ENCODE data around the gene SLC44A3.
A peak's percentile ranks its signal among the peaks of the same experiment; 100 is the strongest.

SLC44A3 gene

GRCh38 chr1:94840808-94841207 lies 20.7 kb downstream of the SLC44A3 start:
- no peak for DNase-seq

GRCh38 chr1:94843430-94843829 lies 23.3 kb downstream of the SLC44A3 start:
- DNase-seq, result no peak

GRCh38 chr1:94843846-94844245 lies 23.7 kb downstream of the SLC44A3 start:
- DNase-seq, result no peak

DNA sequence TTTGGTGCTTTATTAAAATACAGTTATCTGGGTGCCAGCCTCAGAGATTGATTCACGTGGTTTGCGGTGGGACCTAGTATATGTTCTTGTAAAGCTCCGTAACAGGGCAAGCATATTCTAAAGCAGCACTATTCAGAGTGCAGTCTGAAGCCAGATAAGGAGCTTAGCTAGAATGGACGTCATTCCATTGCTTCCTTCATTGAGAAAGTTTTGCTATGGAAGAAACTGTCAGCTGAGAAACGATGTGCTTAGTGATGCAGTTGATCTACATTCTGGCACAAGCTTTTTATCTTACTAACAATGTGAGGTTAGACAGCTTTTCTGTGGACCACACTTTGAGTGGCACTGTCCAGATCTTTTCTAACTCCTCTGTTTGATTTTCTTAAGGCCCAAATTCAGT lies 26.2 kb downstream of the SLC44A3 start:
- DNase-seq, result no peak

DNA sequence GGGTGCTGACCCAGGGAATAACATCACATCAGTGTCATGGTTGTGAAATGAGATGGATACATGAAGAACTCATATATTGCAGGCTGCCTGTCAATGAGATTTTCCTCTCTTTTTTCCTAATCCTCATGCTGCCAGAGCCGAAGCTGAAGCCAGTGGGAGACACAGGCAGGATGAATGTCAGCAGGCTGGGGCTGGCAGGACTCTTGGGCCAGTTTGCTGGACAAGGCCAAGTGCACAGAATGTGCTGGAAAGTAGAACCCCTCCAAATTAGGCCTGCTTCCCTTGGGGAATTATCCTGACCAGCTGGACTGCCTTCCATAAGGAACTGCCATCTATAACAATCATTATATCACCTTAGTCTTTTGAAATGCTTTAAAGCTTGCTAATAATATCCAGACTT lies 31.4 kb downstream of the SLC44A3 start:
- DNase-seq, result no peak

DNA sequence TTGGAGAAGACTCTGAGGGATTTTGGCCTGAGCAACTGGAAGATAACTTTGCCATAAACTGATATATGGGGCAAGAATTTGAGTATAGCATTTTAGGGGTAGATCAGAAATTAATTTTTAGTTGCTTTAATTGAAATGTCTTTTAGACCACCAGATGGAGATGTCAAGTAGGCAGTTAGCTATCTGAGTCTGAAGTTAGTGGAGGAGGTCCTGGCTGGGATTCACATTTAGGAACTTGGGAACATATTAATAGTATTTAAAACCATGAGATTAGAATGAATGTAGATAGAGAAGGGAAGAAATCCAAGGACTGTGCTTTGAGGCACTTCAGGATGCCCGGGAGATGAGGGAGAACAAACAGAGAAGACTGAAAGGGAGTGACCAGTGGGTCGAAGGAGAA lies 32.6 kb downstream of the SLC44A3 start:
- no peak for DNase-seq

- peak; percentile 88 for DNase-seq
Measured at GRCh38 chr1:94854458-94855306, 34.5 kb downstream of the SLC44A3 start.

DNA sequence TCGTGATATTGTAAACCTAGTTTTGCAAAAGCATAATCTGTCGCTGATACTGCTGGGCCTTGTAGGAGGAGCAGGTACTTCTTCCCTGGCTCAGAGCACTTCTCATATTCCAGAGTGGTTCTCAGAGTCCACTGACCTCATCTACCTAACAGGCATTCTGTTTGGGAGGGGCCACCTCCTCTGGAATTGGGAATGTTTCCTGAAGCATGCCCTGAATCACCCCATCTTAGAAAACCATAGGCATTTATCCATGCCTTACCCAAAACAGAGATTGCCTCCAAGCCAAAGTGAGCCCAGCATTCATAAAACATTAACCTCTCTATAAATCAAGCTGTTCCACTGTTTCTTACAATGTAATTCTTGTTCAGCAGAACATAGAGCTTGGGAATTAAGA lies 35.1 kb downstream of the SLC44A3 start:
- no peak for DNase-seq

- no peak for DNase-seq
Measured at GRCh38 chr1:94856004-94856403, 35.8 kb downstream of the SLC44A3 start.

DNA sequence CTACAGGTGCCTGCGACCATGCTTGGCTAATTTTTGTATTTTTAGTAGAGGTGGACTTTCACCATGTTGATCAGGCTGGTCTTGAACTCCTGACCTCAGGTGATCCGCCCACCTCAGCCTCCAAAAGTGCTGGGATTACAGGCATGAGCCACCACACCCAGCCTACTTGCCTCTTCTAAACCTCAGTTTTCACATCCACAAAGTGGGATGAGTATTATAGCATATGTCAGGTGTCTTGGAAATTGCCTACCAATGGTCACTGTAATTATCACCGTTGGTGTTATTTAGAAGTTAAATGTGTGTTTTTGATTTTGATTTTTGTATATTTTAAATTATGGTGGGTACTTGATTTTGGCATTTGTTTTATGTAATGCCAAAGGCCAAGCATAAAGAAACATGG lies 36.7 kb downstream of the SLC44A3 start:
- no peak for DNase-seq

DNA sequence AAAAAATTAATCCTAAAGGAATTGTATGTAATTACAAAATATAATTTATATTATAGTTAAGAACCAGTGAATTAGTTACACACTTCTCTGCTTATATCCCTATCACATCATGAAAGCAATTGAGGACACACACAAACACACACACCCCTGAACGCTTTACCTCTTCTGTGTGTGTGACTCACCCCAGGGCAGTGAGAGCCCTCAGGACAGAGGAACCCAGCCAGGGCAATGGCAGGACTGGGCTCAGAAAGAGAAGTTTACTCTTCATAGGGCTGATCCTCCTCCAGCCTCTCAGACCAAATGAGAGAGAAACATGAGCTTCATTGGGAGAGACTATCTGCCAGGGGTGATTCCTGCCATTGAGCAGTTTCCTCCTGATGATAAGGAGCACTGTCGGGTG lies 38.1 kb downstream of the SLC44A3 start:
- DNase-seq, result no peak

DNA sequence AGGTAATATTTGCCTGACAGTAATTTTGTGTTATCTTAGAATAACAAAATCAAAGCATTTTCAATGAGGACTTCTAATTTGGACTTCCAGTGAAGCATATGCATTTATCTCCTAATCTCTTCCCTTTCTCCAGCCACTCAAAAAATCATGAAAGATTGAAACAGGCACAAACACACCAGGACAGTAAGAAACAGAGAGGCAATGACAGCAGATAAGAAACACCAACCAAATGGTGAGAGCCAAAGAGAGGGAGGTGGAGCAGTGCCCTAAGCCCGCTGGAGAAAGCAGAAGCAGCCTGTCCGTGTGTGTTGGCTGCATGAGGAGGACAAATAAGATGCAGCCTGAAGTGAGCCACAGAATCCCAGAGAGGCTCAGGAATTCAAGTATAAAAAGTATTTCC lies 39.0 kb downstream of the SLC44A3 start:
- no peak for DNase-seq

DNA sequence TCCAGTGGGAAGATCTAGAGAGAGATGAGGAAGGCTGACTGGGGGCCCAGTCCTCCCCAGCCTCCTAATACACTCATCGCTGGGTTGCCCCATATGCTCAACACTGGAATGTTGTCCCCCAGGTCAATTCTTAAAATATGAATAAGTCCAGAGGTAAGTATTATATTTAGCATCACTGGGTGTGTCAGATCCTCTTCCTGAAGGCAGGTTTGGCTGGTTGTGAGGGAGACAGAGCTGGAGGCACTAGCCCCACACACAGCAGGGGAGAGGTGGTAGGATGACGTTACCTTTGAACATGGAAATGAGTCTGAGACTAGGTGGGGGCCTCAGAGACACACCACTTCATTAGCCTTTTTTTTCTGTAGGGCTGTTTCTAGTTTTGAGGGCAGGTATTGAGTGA lies 42.6 kb downstream of the SLC44A3 start:
- peak; percentile 14 for DNase-seq

GRCh38 chr1:94863297-94863911 lies 43.2 kb downstream of the SLC44A3 start:
- DNase-seq, result peak; percentile 58

DNA sequence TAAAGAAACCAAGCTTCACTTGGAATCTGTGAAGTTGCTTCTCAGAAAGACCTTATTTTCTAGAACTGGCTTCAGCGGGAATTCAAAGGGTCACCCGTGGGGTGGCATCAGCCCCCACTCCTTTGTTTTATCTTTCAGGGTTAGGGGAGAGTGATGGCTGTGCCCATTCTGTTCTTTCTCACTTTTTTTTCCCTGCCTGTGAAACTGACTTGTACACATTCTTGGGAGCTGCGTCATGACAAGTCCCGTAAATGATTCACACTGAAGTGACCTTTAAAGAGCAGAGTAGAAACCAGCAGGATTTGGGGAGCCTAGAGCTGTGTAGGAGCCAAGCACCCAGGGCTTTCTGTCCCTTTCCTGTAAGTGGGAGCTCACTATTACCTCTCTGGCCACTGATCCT lies 43.8 kb downstream of the SLC44A3 start:
- no peak for DNase-seq

DNA sequence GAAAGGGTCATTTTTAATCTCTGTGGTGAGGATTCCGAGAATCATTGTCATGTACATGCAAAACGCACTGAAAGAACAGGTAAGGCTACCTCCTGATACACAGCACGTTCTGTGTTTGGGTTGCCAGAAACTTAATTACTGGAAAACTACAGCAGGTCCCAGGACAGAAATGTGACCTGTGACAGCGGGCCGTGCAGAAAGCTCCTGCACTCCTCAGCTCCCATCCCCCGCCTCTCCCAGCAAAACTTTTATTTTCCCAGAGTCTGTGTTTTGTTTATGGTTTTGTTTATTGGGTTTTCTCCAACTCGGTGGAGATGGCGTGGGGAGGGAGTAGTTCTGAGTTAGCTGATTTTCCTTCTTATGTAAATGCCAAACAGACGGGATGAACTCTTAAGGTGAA lies 44.7 kb downstream of the SLC44A3 start:
- no peak for DNase-seq

- no peak for DNase-seq
Measured at GRCh38 chr1:94865360-94865759, 45.2 kb downstream of the SLC44A3 start.

- peak; percentile 82 for DNase-seq
Measured at GRCh38 chr1:94866164-94866807, 46.1 kb downstream of the SLC44A3 start.

DNA sequence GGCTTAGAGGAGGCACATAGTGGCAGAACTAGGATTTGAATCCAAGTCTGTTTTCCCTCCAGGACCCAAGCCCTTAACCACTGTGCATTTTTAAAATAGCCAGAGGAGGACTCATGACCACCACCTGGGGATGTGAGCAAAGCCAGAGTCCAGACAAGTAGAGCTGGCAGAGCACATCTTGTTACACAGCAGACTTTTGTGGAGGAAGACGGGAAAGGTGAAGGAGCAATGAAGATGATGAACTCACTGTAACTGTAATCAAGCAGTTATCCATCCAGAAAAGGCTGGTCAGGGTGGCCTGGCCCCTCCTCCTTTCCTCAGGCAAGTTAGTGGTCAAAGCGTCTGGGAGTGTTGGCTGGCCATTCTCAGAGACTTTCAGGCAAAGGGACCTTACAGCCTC lies 50.9 kb downstream of the SLC44A3 start:
- no peak for DNase-seq

DNA sequence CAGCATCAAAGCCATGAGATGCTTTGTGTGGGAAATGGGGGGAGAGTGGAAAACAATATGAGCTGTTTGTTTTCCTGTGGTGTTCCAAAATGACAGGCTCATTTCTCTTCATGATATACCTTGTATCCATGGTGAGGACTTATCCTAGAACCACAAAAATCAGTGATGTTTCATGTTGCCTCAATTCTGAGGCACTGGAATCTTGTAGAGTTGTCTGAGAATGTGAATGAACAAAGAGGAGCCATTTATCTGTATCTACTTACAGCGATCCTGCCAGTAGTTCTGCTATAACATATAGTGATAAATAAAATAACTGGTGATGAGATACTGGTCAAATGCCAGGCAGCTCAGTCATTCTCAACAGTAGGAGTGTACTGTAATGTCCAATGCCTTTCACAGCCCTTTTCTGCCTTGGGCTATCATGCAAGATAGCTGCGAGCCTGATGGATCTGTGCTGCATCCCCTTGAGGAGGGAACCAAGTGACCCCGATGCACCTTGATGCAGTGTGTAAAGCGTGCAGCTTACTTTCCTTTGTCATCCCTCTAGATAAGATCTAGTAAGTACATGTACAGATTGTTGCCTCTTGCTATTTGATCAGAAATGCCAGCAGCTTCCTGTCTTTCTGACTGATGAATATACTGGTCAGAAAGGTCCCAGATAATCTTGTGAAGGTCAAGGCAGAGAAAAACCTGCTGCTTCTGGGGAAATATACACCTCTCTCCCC lies 52.8 kb downstream of the SLC44A3 start:
- no peak for DNase-seq

GRCh38 chr1:94873520-94874351 lies 53.6 kb downstream of the SLC44A3 start:
- DNase-seq, result peak; percentile 45

DNA sequence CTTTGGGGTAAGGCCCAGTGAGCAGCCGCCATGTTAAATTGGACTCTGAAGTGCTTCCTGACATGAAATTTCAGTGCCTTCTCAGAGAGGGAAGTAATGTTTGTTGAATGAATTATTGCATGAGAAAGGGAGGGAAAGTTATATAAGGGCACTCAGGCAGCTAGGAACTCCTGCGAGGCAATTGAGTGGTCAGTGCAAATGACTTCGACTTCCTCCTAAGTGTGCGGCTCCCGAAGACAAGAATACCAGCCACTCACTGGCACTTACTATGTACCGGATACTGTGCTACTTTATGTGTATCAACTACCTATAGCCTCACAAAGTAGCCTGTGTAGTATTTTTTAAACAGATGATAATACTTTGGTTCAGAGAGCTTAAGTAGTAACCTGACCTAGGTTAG lies 54.3 kb downstream of the SLC44A3 start:
- DNase-seq, result no peak

- DNase-seq, result no peak
Measured at GRCh38 chr1:94875794-94876193, 55.6 kb downstream of the SLC44A3 start.
